ENCODE data around the gene AP3D1.
"Not testable (repeated sequence)": the region's sequence is repeated elsewhere in the genome, so short reads cannot be mapped to it uniquely, and the experiment has no call there.

GRCh38 chr19:2091926-2092525 lies 59.3 kb downstream of the AP3D1 start:
- TF ChIP-seq CTCF (conservative IDR thresholded peaks at IDR 0.05 in 1 of 2, IDR thresholded peaks at IDR 0.05 in 1 of 2; ENCODE audit: extremely low read depth in 1 of 2, insufficient read depth in 1 of 2, low read depth in 1 of 2, low read length in 2 of 2); EZH2 (IDR thresholded peaks at IDR 0.05; ENCODE audit: borderline replicate concordance, low read length): not testable (repeated sequence)

Measured in mammary epithelial cell (primary cell).